Activated naive CD4-positive, alpha-beta T cell treated with anti-CD3 and anti-CD28 coated beads, Interleukin-2, amount 10 ng/mL, durations not matched to agents 7 days and 5 days (primary cell): ENCODE results near the gene RYR2.
"Not testable (repeated sequence)": the region's sequence is repeated elsewhere in the genome, so short reads cannot be mapped to it uniquely, and the experiment has no call there.

ENCODE experiments used
- CTCF ChIA-PET: fragments of 350-600 bp; sonication (Branson Sonifier 250); formaldehyde crosslinking; loops from one replicate; lab custom pipeline; 2021; ENCODE audit warnings: antibody characterized with exemption; lab: Charles Lee
- DNase-seq: peaks from one replicate; pipeline ENCODE4 v3.0.0-alpha.2; 2020
- H3K27ac Mint-ChIP-seq: one replicate; pipeline ENCODE4 v1.8.0; 2021; ENCODE audit warnings: mild to moderate bottlenecking, moderate library complexity, mixed read lengths
- H3K27me3 Mint-ChIP-seq: one replicate; pipeline ENCODE4 v1.8.0; 2021; ENCODE audit warnings: mild to moderate bottlenecking, mixed read lengths
- H3K36me3 Mint-ChIP-seq: one replicate; pipeline ENCODE4 v1.8.0; 2021; ENCODE audit warnings: mixed read lengths
- H3K4me1 Mint-ChIP-seq: one replicate; pipeline ENCODE4 v1.8.0; 2021; ENCODE audit warnings: mixed read lengths
- H3K4me3 Mint-ChIP-seq: one replicate; pipeline ENCODE4 v1.8.0; 2021; ENCODE audit warnings: mild to moderate bottlenecking, moderate library complexity, mixed read lengths
- H3K9me3 Mint-ChIP-seq: one replicate; pipeline ENCODE4 v1.8.0; 2021; ENCODE audit warnings: mixed read lengths

Gene RYR2

GRCh38 chr1:237340892-237341291, 298.9 kb downstream of the RYR2 start:
- no peak for DNase-seq
- no peaks in the 10 kb centered on the region for H3K27me3 Mint-ChIP-seq
- H3K9me3 Mint-ChIP-seq, result no peaks in the 10 kb centered on the region
- H3K4me1 Mint-ChIP-seq, result no peaks in the 10 kb centered on the region
- no peak overlapping the region for H3K27ac Mint-ChIP-seq
- no peaks in the 10 kb centered on the region for H3K36me3 Mint-ChIP-seq
- CTCF ChIA-PET, result no interaction called here
- no peak overlapping the region for H3K4me3 Mint-ChIP-seq

DNA sequence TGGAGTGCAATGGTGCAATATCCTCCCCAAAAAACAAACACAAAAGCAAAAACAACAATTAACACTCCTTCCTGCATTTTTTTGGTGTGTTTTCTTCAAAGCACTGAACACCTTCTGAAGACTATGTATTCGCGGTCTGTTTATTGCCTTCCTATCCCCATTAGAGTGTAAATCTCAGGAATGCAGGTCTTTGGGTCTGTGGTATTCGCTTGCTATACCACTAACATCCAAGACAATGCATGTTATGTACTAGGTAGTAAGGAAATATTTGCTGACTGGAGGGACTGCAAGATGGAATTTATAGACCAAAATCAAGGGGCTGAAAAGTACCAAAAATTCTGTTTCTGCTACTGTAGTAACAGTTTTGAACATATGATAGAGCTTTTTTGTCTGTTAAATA, 299.4 kb downstream of the RYR2 start:
- H3K4me3 Mint-ChIP-seq, result no peak overlapping the region
- DNase-seq, result no peak
- no peaks in the 10 kb centered on the region for H3K4me1 Mint-ChIP-seq
- H3K27ac Mint-ChIP-seq, result no peak overlapping the region
- H3K9me3 Mint-ChIP-seq, result no peaks in the 10 kb centered on the region
- no peaks in the 10 kb centered on the region for H3K27me3 Mint-ChIP-seq
- CTCF ChIA-PET, result no interaction called here
- no peaks in the 10 kb centered on the region for H3K36me3 Mint-ChIP-seq

DNA sequence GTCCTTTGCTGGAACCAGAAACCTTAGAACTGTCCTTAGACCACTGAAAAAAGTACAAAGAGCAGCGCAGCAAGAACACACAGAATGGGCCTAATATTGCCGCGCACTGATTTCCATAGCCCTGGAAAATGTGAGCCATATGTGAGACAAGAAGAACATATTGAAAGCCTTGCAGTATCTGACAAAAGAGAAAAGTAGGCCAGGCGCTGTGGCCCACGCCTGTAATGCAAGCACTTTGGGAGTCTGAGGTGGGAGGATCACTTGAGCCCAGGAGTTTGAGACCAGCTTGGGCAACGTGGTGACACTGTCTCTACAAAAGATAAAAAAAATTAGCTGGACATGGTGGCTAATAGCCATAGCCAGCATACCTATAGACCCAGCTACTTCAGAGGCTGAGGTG, 300.7 kb downstream of the RYR2 start:
- Mint-ChIP-seq H3K4me1 (no peaks in the 10 kb centered on the region), H3K36me3 (no peaks in the 10 kb centered on the region), H3K4me3 (no peak overlapping the region), H3K27ac (no peak overlapping the region), H3K27me3 (no peaks in the 10 kb centered on the region), H3K9me3 (no peaks in the 10 kb centered on the region)
- CTCF ChIA-PET, result no interaction called here
- no peak for DNase-seq

- no peak overlapping the region for H3K4me3 Mint-ChIP-seq
- H3K27ac Mint-ChIP-seq, result no peak overlapping the region
- no peak for DNase-seq
- H3K9me3 Mint-ChIP-seq, result no peaks in the 10 kb centered on the region
- no peaks in the 10 kb centered on the region for H3K27me3 Mint-ChIP-seq
- H3K4me1 Mint-ChIP-seq, result no peaks in the 10 kb centered on the region
- CTCF ChIA-PET, result no interaction called here
- no peaks in the 10 kb centered on the region for H3K36me3 Mint-ChIP-seq
Observed at GRCh38 chr1:237352747-237353146, 310.8 kb downstream of the RYR2 start.

DNA sequence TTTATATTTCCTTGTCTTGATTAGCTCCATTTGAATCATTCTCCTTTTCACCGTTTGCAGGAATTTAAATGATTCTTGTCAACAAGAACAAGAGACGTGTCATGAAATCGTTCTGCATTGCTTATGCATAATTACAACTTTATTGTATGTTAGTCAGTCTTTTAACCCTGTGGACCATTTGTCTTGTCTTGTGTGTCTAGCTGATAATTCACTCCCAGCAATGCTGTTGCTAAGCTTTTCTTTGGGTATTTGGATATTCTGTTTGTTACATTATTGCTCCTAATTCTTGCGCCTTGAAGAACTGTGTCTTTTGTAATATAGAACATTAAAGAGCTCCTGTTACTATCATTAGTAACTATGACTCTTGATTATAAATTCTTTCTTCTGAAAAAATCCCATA, 311.9 kb downstream of the RYR2 start:
- Mint-ChIP-seq H3K27me3 (no peaks in the 10 kb centered on the region), H3K27ac (no peak overlapping the region), H3K4me1 (no peaks in the 10 kb centered on the region), H3K4me3 (no peak overlapping the region), H3K36me3 (no peaks in the 10 kb centered on the region), H3K9me3 (no peaks in the 10 kb centered on the region)
- no peak for DNase-seq
- CTCF ChIA-PET, result no interaction called here

DNA sequence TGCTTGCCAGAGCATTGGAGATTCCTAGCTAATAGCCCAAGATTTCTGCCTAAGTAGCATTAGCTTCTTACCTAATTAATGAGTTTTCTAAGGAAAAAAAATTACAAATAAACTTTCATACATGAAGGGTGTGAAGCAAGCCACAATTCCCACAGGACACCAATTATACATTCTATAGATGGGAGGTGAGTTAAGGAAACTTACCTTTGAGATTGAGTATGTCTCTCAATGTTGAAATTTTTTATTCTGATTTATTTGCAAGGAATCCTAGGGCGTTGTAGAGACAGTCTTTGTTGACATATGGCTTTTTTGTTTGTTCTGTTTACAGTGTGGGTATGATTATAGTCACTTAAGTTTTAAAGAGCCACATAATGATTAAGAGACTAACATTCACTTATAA, 313.0 kb downstream of the RYR2 start:
- no peak overlapping the region for H3K4me3 Mint-ChIP-seq
- no peak overlapping the region for H3K27ac Mint-ChIP-seq
- no peak for DNase-seq
- H3K36me3 Mint-ChIP-seq, result no peaks in the 10 kb centered on the region
- H3K27me3 Mint-ChIP-seq, result no peaks in the 10 kb centered on the region
- CTCF ChIA-PET, result no interaction called here
- no peaks in the 10 kb centered on the region for H3K9me3 Mint-ChIP-seq
- no peaks in the 10 kb centered on the region for H3K4me1 Mint-ChIP-seq

- Mint-ChIP-seq H3K4me3 (no peak overlapping the region), H3K4me1 (no peaks in the 10 kb centered on the region), H3K27ac (no peak overlapping the region), H3K27me3 (no peaks in the 10 kb centered on the region), H3K9me3 (no peaks in the 10 kb centered on the region), H3K36me3 (no peaks in the 10 kb centered on the region)
- DNase-seq, result no peak
- CTCF ChIA-PET, result no interaction called here
Observed at GRCh38 chr1:237358555-237358954, 316.6 kb downstream of the RYR2 start.

GRCh38 chr1:237367758-237368157, 325.8 kb downstream of the RYR2 start:
- no peaks in the 10 kb centered on the region for H3K36me3 Mint-ChIP-seq
- CTCF ChIA-PET, result no interaction called here
- DNase-seq, result no peak
- H3K4me1 Mint-ChIP-seq, result no peaks in the 10 kb centered on the region
- H3K27ac Mint-ChIP-seq, result no peak overlapping the region
- H3K4me3 Mint-ChIP-seq, result no peak overlapping the region
- H3K27me3 Mint-ChIP-seq, result no peaks in the 10 kb centered on the region
- no peaks in the 10 kb centered on the region for H3K9me3 Mint-ChIP-seq

GRCh38 chr1:237371477-237371876, 329.5 kb downstream of the RYR2 start:
- H3K27ac Mint-ChIP-seq, H3K27me3 Mint-ChIP-seq, H3K9me3 Mint-ChIP-seq, CTCF ChIA-PET, H3K36me3 Mint-ChIP-seq, H3K4me1 Mint-ChIP-seq, DNase-seq, H3K4me3 Mint-ChIP-seq: not testable (repeated sequence)

GRCh38 chr1:237383791-237384190, 341.8 kb downstream of the RYR2 start:
- Mint-ChIP-seq H3K4me1 (no peaks in the 10 kb centered on the region), H3K27ac (no peak overlapping the region), H3K4me3 (no peak overlapping the region), H3K27me3 (no peaks in the 10 kb centered on the region), H3K36me3 (no peaks in the 10 kb centered on the region), H3K9me3 (no peaks in the 10 kb centered on the region)
- CTCF ChIA-PET, result no interaction called here
- DNase-seq, result no peak

DNA sequence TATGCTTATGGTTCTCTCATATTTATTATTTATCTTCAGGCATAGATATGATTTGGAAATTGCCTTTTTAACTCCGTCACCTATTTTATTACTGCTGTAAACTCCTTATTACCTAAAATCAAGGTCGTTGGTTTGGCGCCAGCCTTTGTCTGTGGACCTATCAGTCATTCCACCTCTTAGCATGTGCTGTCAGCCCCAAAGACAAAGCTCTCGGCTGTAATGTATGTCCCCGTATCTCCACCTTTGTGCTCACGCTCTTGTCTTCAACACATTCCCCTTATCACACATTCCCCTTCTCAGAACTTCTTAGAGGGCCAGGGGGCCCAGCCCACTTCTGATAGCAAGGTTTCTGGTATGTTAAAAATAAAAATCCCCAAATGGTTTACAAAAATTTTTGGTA, 342.2 kb downstream of the RYR2 start:
- Mint-ChIP-seq H3K4me1 (no peaks in the 10 kb centered on the region), H3K9me3 (no peaks in the 10 kb centered on the region), H3K27me3 (no peaks in the 10 kb centered on the region), H3K36me3 (no peaks in the 10 kb centered on the region), H3K27ac (no peak overlapping the region), H3K4me3 (no peak overlapping the region)
- CTCF ChIA-PET, result no interaction called here
- no peak for DNase-seq

DNA sequence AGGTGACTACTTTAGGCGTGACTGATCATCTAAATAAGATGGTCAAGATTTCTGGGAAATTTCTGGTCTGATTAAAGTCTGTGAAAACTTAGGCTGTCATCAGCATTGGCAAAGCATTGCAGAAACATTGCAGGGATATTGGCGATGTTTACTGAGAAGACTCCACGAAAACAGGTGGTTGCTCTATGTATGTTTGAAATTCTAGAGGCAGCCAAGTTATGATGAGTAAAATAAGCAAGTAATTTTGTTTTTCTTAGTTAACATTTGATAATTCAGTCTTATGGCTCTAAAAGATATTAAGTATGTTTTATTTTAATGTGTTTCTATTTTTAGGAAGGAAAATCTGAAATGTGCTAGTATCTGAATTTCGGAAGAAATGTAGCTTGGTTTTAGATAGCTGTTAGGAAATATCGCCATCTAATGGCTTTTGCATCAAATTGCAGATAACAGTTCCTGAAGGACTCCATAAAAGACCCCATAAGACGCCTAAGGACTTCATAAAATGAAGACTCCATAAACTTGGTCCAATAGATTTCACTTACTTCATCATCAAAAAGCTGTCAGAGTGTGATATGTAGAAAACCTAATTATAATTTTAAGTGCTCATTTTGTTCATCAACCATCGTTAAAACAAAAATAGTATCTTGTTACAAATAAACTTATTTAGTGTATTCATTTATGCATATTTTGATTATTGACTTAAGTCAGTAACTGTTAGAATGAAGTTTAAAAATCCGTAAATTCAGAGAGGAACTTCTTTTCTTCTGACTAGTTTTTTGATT, 344.6 kb downstream of the RYR2 start:
- Mint-ChIP-seq H3K27me3 (no peaks in the 10 kb centered on the region), H3K4me1 (no peaks in the 10 kb centered on the region), H3K4me3 (no peak overlapping the region), H3K36me3 (no peaks in the 10 kb centered on the region), H3K27ac (no peak overlapping the region), H3K9me3 (no peaks in the 10 kb centered on the region)
- DNase-seq, result no peak
- CTCF ChIA-PET, result interaction anchor here (0.7 to 2.7 kb wide), 8 partner anchors 11 to 1282 kb away, joined by 3 to 16 read pairs (median 4); no protein-coding TSS in a partner anchor

DNA sequence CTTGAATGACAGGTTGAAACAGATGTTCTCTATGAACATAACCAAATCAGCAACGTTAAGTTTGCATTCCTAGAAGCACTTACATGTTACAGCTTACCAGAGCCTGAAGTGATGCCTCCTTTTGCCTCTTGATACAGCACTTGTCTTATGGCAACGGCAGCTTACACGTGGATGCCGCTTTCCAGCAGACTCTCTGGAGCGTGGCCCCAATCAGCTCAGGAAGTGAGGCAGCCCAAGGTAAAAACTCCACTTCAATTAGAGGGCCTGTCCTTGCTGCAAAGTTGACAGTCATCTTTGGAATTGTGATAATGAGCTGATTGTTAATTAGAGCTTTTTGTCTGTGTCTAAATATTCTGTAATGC, 345.1 kb downstream of the RYR2 start:
- CTCF ChIA-PET, result interaction anchor here (1.1 to 2.7 kb wide), 6 partner anchors 11 to 1283 kb away, joined by 3 to 16 read pairs (median 4); no protein-coding TSS in a partner anchor

GRCh38 chr1:237390823-237391222, 348.8 kb downstream of the RYR2 start:
- CTCF ChIA-PET, result no interaction called here
- no peaks in the 10 kb centered on the region for H3K27me3 Mint-ChIP-seq
- H3K36me3 Mint-ChIP-seq, result no peaks in the 10 kb centered on the region
- H3K4me1 Mint-ChIP-seq, result no peaks in the 10 kb centered on the region
- H3K27ac Mint-ChIP-seq, result no peak overlapping the region
- H3K4me3 Mint-ChIP-seq, result no peak overlapping the region
- DNase-seq, result no peak
- no peaks in the 10 kb centered on the region for H3K9me3 Mint-ChIP-seq

More for the DNA sequence above, 345.1 kb downstream of the RYR2 start:
- Mint-ChIP-seq H3K27ac (no peak overlapping the region), H3K4me1 (no peaks in the 10 kb centered on the region), H3K4me3 (no peak overlapping the region), H3K27me3 (no peaks in the 10 kb centered on the region), H3K36me3 (no peaks in the 10 kb centered on the region), H3K9me3 (no peaks in the 10 kb centered on the region)
- no peak for DNase-seq

- CTCF ChIA-PET, result no interaction called here
- Mint-ChIP-seq H3K9me3 (peaks cover 7% of the 10 kb centered on the region), H3K4me1 (no peaks in the 10 kb centered on the region), H3K27me3 (no peaks in the 10 kb centered on the region), H3K36me3 (no peaks in the 10 kb centered on the region), H3K4me3 (no peak overlapping the region), H3K27ac (no peak overlapping the region)
- no peak for DNase-seq
Observed at GRCh38 chr1:237393632-237394031, 351.6 kb downstream of the RYR2 start.
